ENCODE data around the gene GPR143. TPM values are rescaled to one million over a fixed set of nuclear protein-coding genes. Genes with fewer than 3 reads are reported as not detected.

Gene GPR143
- total RNA-seq, 1 experiment from 2014 or later, result 1.8 TPM

DNA sequence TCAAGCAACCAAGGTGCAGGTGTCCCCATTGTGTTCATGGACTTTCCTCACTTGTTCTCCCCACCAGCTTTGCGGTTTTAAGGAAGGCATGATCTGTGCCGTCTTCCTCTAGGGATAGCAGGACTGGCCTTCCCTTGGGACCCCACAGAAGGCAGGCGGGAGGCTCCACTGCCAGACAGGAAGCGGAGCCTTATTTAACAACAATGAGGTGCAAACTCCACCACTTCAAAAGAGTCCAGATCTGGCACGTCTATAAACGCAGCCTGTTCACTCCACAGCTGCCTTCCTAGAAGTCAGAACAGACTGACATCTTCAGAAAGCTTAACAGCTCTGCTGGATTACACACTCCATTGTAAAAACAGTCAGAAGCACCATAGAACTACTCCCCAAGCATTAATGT, 1.7 kb upstream of the GPR143 start:
- TF ChIP-seq CBX3 (IDR thresholded peaks at IDR 0.05; ENCODE audit: low read depth) (no peak), ZNF274 (IDR thresholded peaks at IDR 0.05; ENCODE audit: low read depth, low read length) (no peak), ZFX (IDR thresholded peaks at IDR 0.05) (no peak), EGR1 (IDR thresholded peaks at IDR 0.05; ENCODE audit: low read depth) (no peak), MAX (IDR thresholded peaks at IDR 0.05) (no peak), SIN3A (IDR thresholded peaks at IDR 0.05; ENCODE audit: low read depth) (no peak), ELF1 (IDR thresholded peaks at IDR 0.05; ENCODE audit: borderline replicate concordance, low read depth) (no peak), ATF3 (IDR thresholded peaks at IDR 0.05) (no peak), POLR2AphosphoS5 (IDR thresholded peaks at IDR 0.05; ENCODE audit: low read depth, low read length) (no peak)
- intact Hi-C loops (cut with micrococcal nuclease), result no loop called here
- H2AFZ ChIP-seq (ENCODE audit: low read depth, low read length, poor library complexity, severe bottlenecking), result no peak overlapping the region
- no peak overlapping the region for H3K4me3 ChIP-seq (replicated peaks in 1 of 2; ENCODE audit: low read depth in 1 of 2, low read length in 2 of 2)
- no peaks in the 10 kb centered on the region for H3K36me3 ChIP-seq (ENCODE audit: control insufficient read depth in 1 of 2, insufficient read depth in 2 of 2, low read length in 2 of 2)
- no peaks in the 10 kb centered on the region for H4K20me1 ChIP-seq (ENCODE audit: insufficient read depth)
- ChIA-PET POLR2A (no interaction called here), RAD21 (ENCODE audit: low non-redundant PET in 1 of 2, low total read pairs in 2 of 2, uncharacterized antibody in 2 of 2, unreplicated experiment in 2 of 2) (no interaction called here), CTCF (no interaction called here)
- ATAC-seq, result no peak
- no peak overlapping the region for H3K9ac ChIP-seq (ENCODE audit: low read length)
- BruUV-seq (replicated peaks), result no TSS peak
- no peaks in the 10 kb centered on the region for H3K79me2 ChIP-seq (ENCODE audit: insufficient read depth, low read length)
- H3K27ac ChIP-seq (ENCODE audit: low read depth, low read length), result no peak overlapping the region
- no peaks in the 10 kb centered on the region for H3K9me2 ChIP-seq (ENCODE audit: insufficient read depth)
- H3K9me3 ChIP-seq (ENCODE audit: control insufficient read depth in 1 of 2, insufficient read depth in 1 of 2, low read depth in 1 of 2, low read length in 2 of 2), result no peaks in the 10 kb centered on the region
- H3K4me2 ChIP-seq (ENCODE audit: low read length), result no peak overlapping the region
- no peak for DNase-seq (ENCODE audit: low read depth, low spot score)
- H3K27me3 ChIP-seq (ENCODE audit: insufficient read depth, low read length), result no peaks in the 10 kb centered on the region
- no peaks in the 10 kb centered on the region for H3K4me1 ChIP-seq (ENCODE audit: control insufficient read depth in 1 of 2, insufficient read depth in 2 of 2, low read length in 2 of 2)

DNA sequence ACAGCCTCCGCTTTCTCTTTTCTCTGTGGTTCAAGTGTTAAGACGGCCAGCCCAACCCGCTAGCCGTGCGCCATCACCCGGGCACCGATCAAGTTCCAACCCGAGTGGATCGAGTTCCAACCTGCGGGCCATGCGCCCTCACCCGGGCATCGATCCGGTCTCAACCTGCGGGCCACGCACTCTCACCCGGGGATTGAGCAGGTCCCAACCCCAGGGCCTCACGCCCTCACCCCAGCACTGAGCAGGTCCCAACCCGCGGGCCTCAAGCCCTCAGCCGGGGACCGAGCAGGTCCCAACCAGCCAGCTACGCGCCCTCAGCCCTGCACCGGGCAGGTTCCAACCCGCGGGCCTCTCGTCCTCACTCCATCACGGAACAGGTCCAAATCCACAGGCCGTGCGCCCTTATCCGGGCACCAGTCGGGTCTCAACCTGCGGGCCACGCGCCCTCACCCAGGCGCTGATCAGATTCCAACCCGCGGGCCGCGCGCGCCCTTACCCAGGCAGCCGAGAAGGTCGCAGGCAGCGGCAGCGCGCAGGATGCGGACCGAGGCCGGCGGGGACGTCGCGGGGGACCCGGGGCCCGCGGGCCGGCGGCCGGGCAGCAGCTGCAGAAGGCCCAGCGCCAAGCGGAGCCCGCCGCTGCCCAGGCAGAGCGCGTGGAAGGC, 443 bp downstream of the GPR143 start:
- H3K4me2 ChIP-seq (ENCODE audit: low read length), result no peak overlapping the region
- H3K9ac ChIP-seq (ENCODE audit: low read length), result no peak overlapping the region
- ChIA-PET POLR2A (no interaction called here), RAD21 (ENCODE audit: low non-redundant PET in 1 of 2, low total read pairs in 2 of 2, uncharacterized antibody in 2 of 2, unreplicated experiment in 2 of 2) (no interaction called here), CTCF (no interaction called here)
- H3K9me3 ChIP-seq (ENCODE audit: control insufficient read depth in 1 of 2, insufficient read depth in 1 of 2, low read depth in 1 of 2, low read length in 2 of 2), result no peaks in the 10 kb centered on the region
- H3K4me1 ChIP-seq (ENCODE audit: control insufficient read depth in 1 of 2, insufficient read depth in 2 of 2, low read length in 2 of 2), result no peaks in the 10 kb centered on the region
- no peak overlapping the region for H3K4me3 ChIP-seq (replicated peaks in 1 of 2; ENCODE audit: low read depth in 1 of 2, low read length in 2 of 2)
- H4K20me1 ChIP-seq (ENCODE audit: insufficient read depth), result no peaks in the 10 kb centered on the region
- DNase-seq (ENCODE audit: low read depth, low spot score) (no peak), ATAC-seq (no peak)
- no peaks in the 10 kb centered on the region for H3K27me3 ChIP-seq (ENCODE audit: insufficient read depth, low read length)
- intact Hi-C loops (cut with micrococcal nuclease), result no loop called here
- no peaks in the 10 kb centered on the region for H3K9me2 ChIP-seq (ENCODE audit: insufficient read depth)
- no peaks in the 10 kb centered on the region for H3K79me2 ChIP-seq (ENCODE audit: insufficient read depth, low read length)
- H3K27ac ChIP-seq (ENCODE audit: low read depth, low read length), result no peak overlapping the region
- H2AFZ ChIP-seq (ENCODE audit: low read depth, low read length, poor library complexity, severe bottlenecking), result no peak overlapping the region
- BruUV-seq (replicated peaks), result no TSS peak
- H3K36me3 ChIP-seq (ENCODE audit: control insufficient read depth in 1 of 2, insufficient read depth in 2 of 2, low read length in 2 of 2), result no peaks in the 10 kb centered on the region
- TF ChIP-seq EZH2 (IDR thresholded peaks at IDR 0.05) (no peak), ZNF274 (IDR thresholded peaks at IDR 0.05; ENCODE audit: low read depth, low read length) (no peak), SP1 (IDR thresholded peaks at IDR 0.05; ENCODE audit: low read depth) (no peak), RAD21 (IDR thresholded peaks at IDR 0.05; ENCODE audit: low read depth) (no peak), YY1 (IDR thresholded peaks at IDR 0.05; ENCODE audit: extremely low read depth, insufficient replicate concordance, low read depth, low read length) (no peak), SRF (IDR thresholded peaks at IDR 0.05; ENCODE audit: low read depth) (no peak), JUND (IDR thresholded peaks at IDR 0.05) (no peak), MAX (IDR thresholded peaks at IDR 0.05) (no peak)
- TF ChIP-seq, protein P1, sequence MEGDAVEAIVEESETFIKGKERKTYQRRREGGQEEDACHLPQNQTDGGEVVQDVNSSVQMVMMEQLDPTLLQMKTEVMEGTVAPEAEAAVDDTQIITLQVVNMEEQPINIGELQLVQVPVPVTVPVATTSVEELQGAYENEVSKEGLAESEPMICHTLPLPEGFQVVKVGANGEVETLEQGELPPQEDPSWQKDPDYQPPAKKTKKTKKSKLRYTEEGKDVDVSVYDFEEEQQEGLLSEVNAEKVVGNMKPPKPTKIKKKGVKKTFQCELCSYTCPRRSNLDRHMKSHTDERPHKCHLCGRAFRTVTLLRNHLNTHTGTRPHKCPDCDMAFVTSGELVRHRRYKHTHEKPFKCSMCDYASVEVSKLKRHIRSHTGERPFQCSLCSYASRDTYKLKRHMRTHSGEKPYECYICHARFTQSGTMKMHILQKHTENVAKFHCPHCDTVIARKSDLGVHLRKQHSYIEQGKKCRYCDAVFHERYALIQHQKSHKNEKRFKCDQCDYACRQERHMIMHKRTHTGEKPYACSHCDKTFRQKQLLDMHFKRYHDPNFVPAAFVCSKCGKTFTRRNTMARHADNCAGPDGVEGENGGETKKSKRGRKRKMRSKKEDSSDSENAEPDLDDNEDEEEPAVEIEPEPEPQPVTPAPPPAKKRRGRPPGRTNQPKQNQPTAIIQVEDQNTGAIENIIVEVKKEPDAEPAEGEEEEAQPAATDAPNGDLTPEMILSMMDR (IDR thresholded peaks at IDR 0.05 in 2 of 3, conservative IDR thresholded peaks at IDR 0.05 in 1 of 3; ENCODE audit: borderline replicate concordance in 1 of 3, insufficient read depth in 1 of 3, low read depth in 2 of 3, low read length in 2 of 3), result no peak
